ENCODE data around the gene PLAC8.
"Not testable (repeated sequence)": the region's sequence is repeated elsewhere in the genome, so short reads cannot be mapped to it uniquely, and the experiment has no call there.

Gene PLAC8

GRCh38 chr4:83071116-83071515 lies 43.4 kb downstream of the PLAC8 start:
- no peak for DNase-seq (ENCODE audit: low spot score)

GRCh38 chr4:83067058-83067639 lies 47.4 kb downstream of the PLAC8 start:
- no peak for DNase-seq (ENCODE audit: low spot score)

- no peak for DNase-seq (ENCODE audit: low spot score)
Measured at GRCh38 chr4:83065266-83065665, 49.3 kb downstream of the PLAC8 start.

- DNase-seq (ENCODE audit: low spot score), result no peak
Measured at GRCh38 chr4:83062739-83063138, 51.8 kb downstream of the PLAC8 start.

GRCh38 chr4:83054928-83055327 lies 59.6 kb downstream of the PLAC8 start:
- DNase-seq (ENCODE audit: low spot score), result no peak

- DNase-seq (ENCODE audit: low spot score), result not testable (repeated sequence)
Measured at GRCh38 chr4:83048781-83049180, 65.7 kb downstream of the PLAC8 start.

- DNase-seq (ENCODE audit: low spot score), result no peak
Measured at GRCh38 chr4:83046693-83047473, 67.6 kb downstream of the PLAC8 start.

GRCh38 chr4:83043801-83044407 lies 70.6 kb downstream of the PLAC8 start:
- DNase-seq (ENCODE audit: low spot score), result no peak

- not testable (repeated sequence) for DNase-seq (ENCODE audit: low spot score)
Measured at GRCh38 chr4:83043157-83043556, 71.4 kb downstream of the PLAC8 start.

GRCh38 chr4:83040269-83040668 lies 74.3 kb downstream of the PLAC8 start:
- no peak for DNase-seq (ENCODE audit: low spot score)
